Chondrocyte (in vitro differentiated cells): Measurements from ENCODE around the gene CCDC57. TPM values are rescaled to one million over a fixed set of nuclear protein-coding genes. Genes with fewer than 3 reads are reported as not detected.
"Not testable (repeated sequence)": the region's sequence is repeated elsewhere in the genome, so short reads cannot be mapped to it uniquely, and the experiment has no call there.

ENCODE experiments used
- DNase-seq: peaks from one replicate; pipeline ENCODE4 v3.0.0; 2021; ENCODE audit warnings: mixed read lengths, low spot score
- H3K27ac Mint-ChIP-seq: one replicate; pipeline ENCODE4 v1.8.0; 2021; ENCODE audit warnings: mild to moderate bottlenecking, moderate library complexity, mixed read lengths; ENCODE audit not compliant: unreplicated experiment
- H3K27me3 Mint-ChIP-seq: 2 replicates; pipeline ENCODE4 v1.8.0; 2021; ENCODE audit warnings: low read depth, mixed read lengths
- H3K36me3 Mint-ChIP-seq: 2 replicates; pipeline ENCODE4 v1.8.0; 2021; ENCODE audit warnings: low read depth, mixed read lengths
- H3K4me1 Mint-ChIP-seq: 2 replicates; pipeline ENCODE4 v1.8.0; 2021; ENCODE audit warnings: low read depth, mild to moderate bottlenecking, mixed read lengths
- H3K4me3 Mint-ChIP-seq: one replicate; pipeline ENCODE4 v1.8.0; 2021; ENCODE audit warnings: mild to moderate bottlenecking, moderate library complexity, mixed read lengths; ENCODE audit not compliant: unreplicated experiment
- H3K9me3 Mint-ChIP-seq: 2 replicates; pipeline ENCODE4 v1.8.0; 2021; ENCODE audit warnings: low read depth, mixed read lengths
- CTCF ChIP-seq: fragments of 200-600 bp; sonication (generic); IDR thresholded peaks from 2 replicates; pipeline ENCODE4 v1.5.0; 2021; ENCODE audit warnings: antibody characterized with exemption, mild to moderate bottlenecking, moderate library complexity
- total RNA-seq: library from RNA; stranded (reverse); gene quantifications from 3 replicates; pipeline ENCODE4 v1.2.1, GENCODE V29; 2021

Gene CCDC57
- total RNA-seq, 1 donor from 2014 or later, result 23.5 TPM

DNA sequence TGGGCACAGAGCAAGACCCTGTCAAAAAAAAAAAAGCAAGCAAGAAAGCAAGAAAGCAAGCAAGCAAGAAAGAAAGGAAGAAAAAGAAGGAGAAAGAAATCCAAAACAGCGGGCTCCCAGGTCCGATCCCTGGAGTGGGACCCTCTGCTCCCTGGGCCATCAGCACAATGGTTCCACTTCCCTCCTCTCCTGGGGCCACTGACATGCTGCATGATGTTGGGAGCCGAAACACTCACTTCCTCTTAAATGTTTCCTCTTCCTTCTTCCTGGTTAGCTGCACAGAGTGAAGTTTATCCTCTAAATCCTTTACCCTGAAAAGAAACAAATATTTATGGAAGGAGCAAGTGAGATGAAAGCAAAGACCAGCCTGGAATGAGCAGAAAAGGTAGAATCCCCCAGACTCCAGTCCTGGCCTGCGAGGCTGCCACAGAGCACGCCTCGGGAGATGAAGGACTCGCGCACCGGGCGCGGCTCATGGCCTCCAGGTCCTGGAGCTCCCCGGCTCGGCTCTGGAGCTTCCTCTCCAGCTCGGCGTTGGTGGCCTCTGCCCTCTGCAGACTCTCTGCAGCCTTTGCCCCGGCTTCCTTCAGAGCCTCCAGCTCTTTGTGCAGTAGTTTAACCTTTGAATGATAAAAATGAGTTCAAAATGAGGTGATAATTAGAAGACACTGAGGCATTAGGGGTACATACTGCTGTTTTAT is 19.0 kb downstream of the CCDC57 start:
- H3K9me3 Mint-ChIP-seq, result no peaks in the 10 kb centered on the region
- DNase-seq, result no peak
- H3K4me3 Mint-ChIP-seq, result no peak overlapping the region
- no peaks in the 10 kb centered on the region for H3K4me1 Mint-ChIP-seq
- TF ChIP-seq CTCF, result no peak
- no peaks in the 10 kb centered on the region for H3K27me3 Mint-ChIP-seq
- peaks cover 26% of the 10 kb centered on the region for H3K36me3 Mint-ChIP-seq
- H3K27ac Mint-ChIP-seq, result no peak overlapping the region

- not testable (repeated sequence) for H3K9me3 Mint-ChIP-seq, H3K27ac Mint-ChIP-seq, H3K4me3 Mint-ChIP-seq, H3K27me3 Mint-ChIP-seq, DNase-seq, H3K4me1 Mint-ChIP-seq
- peaks cover 26% of the 10 kb centered on the region for H3K36me3 Mint-ChIP-seq
Observed at GRCh38 chr17:82193050-82193449, 19.6 kb downstream of the CCDC57 start.

- H3K27me3 Mint-ChIP-seq, result no peaks in the 10 kb centered on the region
- H3K36me3 Mint-ChIP-seq, result peaks cover 11% of the 10 kb centered on the region
Observed at GRCh38 chr17:82188001-82188961, 24.4 kb downstream of the CCDC57 start.

GRCh38 chr17:82187500-82187899 is 25.1 kb downstream of the CCDC57 start:
- H3K9me3 Mint-ChIP-seq, result no peaks in the 10 kb centered on the region
- TF ChIP-seq CTCF, result no peak
- no peak overlapping the region for H3K27ac Mint-ChIP-seq
- H3K27me3 Mint-ChIP-seq, result no peaks in the 10 kb centered on the region
- no peak for DNase-seq
- no peak overlapping the region for H3K4me3 Mint-ChIP-seq
- H3K36me3 Mint-ChIP-seq, result peaks cover 7% of the 10 kb centered on the region
- H3K4me1 Mint-ChIP-seq, result no peaks in the 10 kb centered on the region

More at GRCh38 chr17:82188001-82188961, 24.4 kb downstream of the CCDC57 start:
- no peak for TF ChIP-seq CTCF
- Mint-ChIP-seq H3K4me3 (no peak overlapping the region), H3K9me3 (no peaks in the 10 kb centered on the region), H3K4me1 (no peaks in the 10 kb centered on the region), H3K27ac (no peak overlapping the region)
- DNase-seq, result no peak

DNA sequence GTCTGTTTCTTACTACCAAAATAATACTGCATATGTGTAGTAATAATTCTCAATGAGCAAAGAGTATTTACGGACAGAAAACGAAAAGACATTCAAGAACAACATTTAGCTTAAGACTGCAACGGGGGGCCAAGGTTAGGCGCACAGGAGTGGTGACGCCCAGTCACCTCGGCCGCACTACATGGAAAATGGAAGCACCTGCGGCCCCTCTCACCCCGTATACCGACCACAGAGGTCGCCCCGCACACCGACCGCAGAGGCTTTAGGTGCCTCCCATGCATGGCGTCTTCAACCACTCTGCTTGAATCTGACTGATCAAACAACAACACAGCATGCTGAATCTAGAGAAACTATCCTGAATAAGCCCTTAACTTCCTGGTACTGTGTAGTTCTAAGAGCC is 26.4 kb downstream of the CCDC57 start:
- DNase-seq, result no peak
- Mint-ChIP-seq H3K27ac (no peak overlapping the region), H3K4me3 (no peak overlapping the region), H3K4me1 (no peaks in the 10 kb centered on the region), H3K27me3 (no peaks in the 10 kb centered on the region), H3K9me3 (no peaks in the 10 kb centered on the region), H3K36me3 (peaks cover 10% of the 10 kb centered on the region)
- no peak for TF ChIP-seq CTCF
